ENCODE measurements around the gene AKR1E2. TPM values are rescaled to one million over a fixed set of nuclear protein-coding genes. Genes with fewer than 3 reads are reported as not detected.

Gene AKR1E2
- total RNA-seq, 1 donor from 2014 or later, result 0.53 TPM

DNA sequence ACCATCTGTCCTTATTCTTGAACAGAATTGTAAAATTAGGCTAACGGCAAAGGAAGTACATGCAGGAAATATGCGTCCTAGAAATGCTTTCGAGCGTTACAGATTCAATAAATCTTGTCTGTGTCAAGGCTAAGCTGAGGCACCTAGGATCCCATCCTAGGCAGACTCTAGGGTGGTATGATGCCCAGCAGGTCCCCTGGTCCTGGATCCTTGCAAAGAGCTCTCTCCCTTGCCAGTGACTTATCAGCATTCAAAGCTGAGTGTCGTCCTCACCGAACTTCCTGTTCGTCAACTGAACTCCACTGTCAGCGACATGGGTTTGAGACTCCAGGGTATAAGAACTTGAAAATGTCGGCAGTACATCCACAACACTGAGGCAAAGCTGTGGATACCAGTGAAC, 61.5 kb downstream of the AKR1E2 start:
- Histone ChIP-seq H3K36me3 (no peaks in the 10 kb centered on the region), H3K27ac (no peak overlapping the region), H3K27me3 (no peaks in the 10 kb centered on the region), H3K4me1 (no peaks in the 10 kb centered on the region), H3K9me3 (no peaks in the 10 kb centered on the region), H3K4me3 (no peak overlapping the region)
- DNase-seq (ENCODE audit: low spot score in 2 of 2), result no peak
- intact Hi-C loops (cut with DNase I), result no loop called here
- TF ChIP-seq, protein P1, sequence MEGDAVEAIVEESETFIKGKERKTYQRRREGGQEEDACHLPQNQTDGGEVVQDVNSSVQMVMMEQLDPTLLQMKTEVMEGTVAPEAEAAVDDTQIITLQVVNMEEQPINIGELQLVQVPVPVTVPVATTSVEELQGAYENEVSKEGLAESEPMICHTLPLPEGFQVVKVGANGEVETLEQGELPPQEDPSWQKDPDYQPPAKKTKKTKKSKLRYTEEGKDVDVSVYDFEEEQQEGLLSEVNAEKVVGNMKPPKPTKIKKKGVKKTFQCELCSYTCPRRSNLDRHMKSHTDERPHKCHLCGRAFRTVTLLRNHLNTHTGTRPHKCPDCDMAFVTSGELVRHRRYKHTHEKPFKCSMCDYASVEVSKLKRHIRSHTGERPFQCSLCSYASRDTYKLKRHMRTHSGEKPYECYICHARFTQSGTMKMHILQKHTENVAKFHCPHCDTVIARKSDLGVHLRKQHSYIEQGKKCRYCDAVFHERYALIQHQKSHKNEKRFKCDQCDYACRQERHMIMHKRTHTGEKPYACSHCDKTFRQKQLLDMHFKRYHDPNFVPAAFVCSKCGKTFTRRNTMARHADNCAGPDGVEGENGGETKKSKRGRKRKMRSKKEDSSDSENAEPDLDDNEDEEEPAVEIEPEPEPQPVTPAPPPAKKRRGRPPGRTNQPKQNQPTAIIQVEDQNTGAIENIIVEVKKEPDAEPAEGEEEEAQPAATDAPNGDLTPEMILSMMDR (IDR thresholded peaks at IDR 0.05), result no peak

- TF ChIP-seq, protein P1 (IDR thresholded peaks at IDR 0.05), result no peak
- no peaks in the 10 kb centered on the region for H3K27me3 ChIP-seq
- no peak for DNase-seq (ENCODE audit: low spot score in 2 of 2)
Observed at GRCh38 chr10:4888236-4888635, 62.2 kb downstream of the AKR1E2 start.

DNA sequence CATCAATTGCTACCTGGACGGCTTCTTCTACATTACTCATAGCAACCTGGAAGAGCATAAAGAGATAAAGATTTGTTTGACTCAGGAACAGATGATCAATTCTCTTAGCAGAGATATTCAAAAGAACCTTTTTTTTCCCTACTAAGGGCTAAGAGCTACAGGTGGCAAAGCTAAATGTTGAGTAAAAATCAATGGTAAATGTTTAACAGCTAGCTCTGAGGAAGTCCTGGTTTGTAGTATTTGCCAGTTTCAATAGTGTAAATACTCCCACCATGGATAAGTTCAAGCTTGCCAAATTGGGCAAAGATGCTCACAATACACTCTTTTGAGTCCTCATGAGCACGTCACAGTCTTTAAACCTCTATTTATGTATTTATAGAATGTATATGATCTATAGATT, 64.0 kb downstream of the AKR1E2 start:
- intact Hi-C loops (cut with DNase I), result no loop called here

More at GRCh38 chr10:4888236-4888635, 62.2 kb downstream of the AKR1E2 start:
- no peak overlapping the region for H3K4me3 ChIP-seq
- H3K36me3 ChIP-seq, result no peaks in the 10 kb centered on the region
- no peak overlapping the region for H3K27ac ChIP-seq
- no peaks in the 10 kb centered on the region for H3K4me1 ChIP-seq
- intact Hi-C loops (cut with DNase I), result no loop called here
- H3K9me3 ChIP-seq, result no peaks in the 10 kb centered on the region

DNA sequence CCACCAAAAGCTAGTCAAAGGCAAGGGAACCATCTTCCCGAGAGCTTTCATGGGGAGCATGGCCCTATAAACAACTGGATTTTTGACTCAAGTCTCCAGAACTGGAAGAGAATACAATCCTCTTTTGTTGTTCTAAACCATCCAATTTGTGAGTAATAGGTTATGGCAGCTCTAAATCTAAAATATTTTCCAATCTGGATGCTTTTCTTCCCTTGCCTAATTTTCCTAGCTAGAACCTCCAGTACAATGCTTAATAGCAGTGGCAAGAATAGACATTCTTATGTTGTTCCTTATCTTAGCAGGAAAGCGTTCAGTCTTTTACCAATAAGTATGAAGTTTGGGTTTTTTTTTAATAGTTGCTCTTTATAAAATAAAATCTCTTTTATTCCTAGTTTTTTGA, 66.7 kb downstream of the AKR1E2 start:
- DNase-seq (ENCODE audit: low spot score in 2 of 2), result no peak
- H3K27ac ChIP-seq, result no peak overlapping the region
- intact Hi-C loops (cut with DNase I), result no loop called here

More for the DNA sequence above, 64.0 kb downstream of the AKR1E2 start:
- Histone ChIP-seq H3K9me3 (no peaks in the 10 kb centered on the region), H3K27ac (no peak overlapping the region), H3K4me3 (no peak overlapping the region), H3K36me3 (no peaks in the 10 kb centered on the region), H3K27me3 (no peaks in the 10 kb centered on the region), H3K4me1 (no peaks in the 10 kb centered on the region)
- TF ChIP-seq, protein P1 (IDR thresholded peaks at IDR 0.05), result no peak
- DNase-seq (ENCODE audit: low spot score in 2 of 2), result no peak

GRCh38 chr10:4894335-4894734, 68.3 kb downstream of the AKR1E2 start:
- TF ChIP-seq, protein P1 (IDR thresholded peaks at IDR 0.05), result no peak
- Histone ChIP-seq H3K27me3 (no peaks in the 10 kb centered on the region), H3K4me1 (no peaks in the 10 kb centered on the region), H3K36me3 (no peaks in the 10 kb centered on the region), H3K9me3 (no peaks in the 10 kb centered on the region), H3K4me3 (no peak overlapping the region), H3K27ac (no peak overlapping the region)
- no peak for DNase-seq (ENCODE audit: low spot score in 2 of 2)
- intact Hi-C loops (cut with DNase I), result no loop called here

More for the DNA sequence above, 66.7 kb downstream of the AKR1E2 start:
- Histone ChIP-seq H3K9me3 (no peaks in the 10 kb centered on the region), H3K4me1 (no peaks in the 10 kb centered on the region), H3K4me3 (no peak overlapping the region), H3K36me3 (no peaks in the 10 kb centered on the region), H3K27me3 (no peaks in the 10 kb centered on the region)
- TF ChIP-seq, protein P1 (IDR thresholded peaks at IDR 0.05), result no peak

Other genes with a start within 250 kb of the AKR1E2 start
- gene AKR1C1, start 137.2 kb downstream of the AKR1E2 start, total RNA-seq, result 18.4 TPM
- gene AKR1C2, start 177.7 kb downstream of the AKR1E2 start, total RNA-seq, result 16.6 TPM

Measured in ascending aorta (tissue), 2 donors.